DOHH2 (cell line): Measurements from ENCODE around the gene PGPEP1.

Source experiments
- H3F3A ChIP-seq: fragments of 200-600 bp; sonication (generic), shearing (Covaris generic); 2 replicates; pipeline ENCODE4 v1.6.0; 2016; ENCODE audit warnings: antibody characterized with exemption, mild to moderate bottlenecking; ENCODE audit not compliant: control insufficient read depth, insufficient read depth
- H3K27ac ChIP-seq: fragments of 200-600 bp; sonication (generic); 2 replicates; pipeline ENCODE4 v1.5.1; 2014; ENCODE audit warnings: low read depth, mild to moderate bottlenecking, low read length, moderate library complexity
- H3K27me3 ChIP-seq: fragments of 200-600 bp; sonication (generic); 2 replicates; pipeline ENCODE4 v1.6.1; 2014; ENCODE audit warnings: mild to moderate bottlenecking, low read length, mixed read lengths; ENCODE audit not compliant: control insufficient read depth
- H3K36me3 ChIP-seq: fragments of 200-600 bp; sonication (generic); 2 replicates; pipeline ENCODE4 v1.6.1; 2014; ENCODE audit warnings: mild to moderate bottlenecking, low read length, moderate library complexity, mixed read lengths; ENCODE audit not compliant: control insufficient read depth
- H3K4me1 ChIP-seq: fragments of 200-600 bp; sonication (generic); 2 replicates; pipeline ENCODE4 v1.6.1; 2014; ENCODE audit warnings: mild to moderate bottlenecking, low read length, mixed read lengths; ENCODE audit not compliant: control insufficient read depth
- H3K4me2 ChIP-seq: fragments of 200-600 bp; sonication (generic); 2 replicates; pipeline ENCODE4 v1.6.0; 2014; ENCODE audit warnings: mild to moderate bottlenecking, low read length, moderate library complexity
- H3K4me3 ChIP-seq: fragments of 200-600 bp; sonication (generic); 2 replicates; pipeline ENCODE4 v1.5.1; 2014; ENCODE audit warnings: mild to moderate bottlenecking, low read length, mixed read lengths
- H3K79me2 ChIP-seq: fragments of 200-600 bp; sonication (generic); 2 replicates; pipeline ENCODE4 v1.6.1; 2014; ENCODE audit warnings: mild to moderate bottlenecking, low read length, mixed read lengths; ENCODE audit not compliant: control insufficient read depth
- H3K9me2 ChIP-seq: fragments of 200-600 bp; sonication (generic); replicated peaks from 2 replicates; pipeline ENCODE4 v1.6.1; 2014; ENCODE audit warnings: mild to moderate bottlenecking, low read length, mixed read lengths; ENCODE audit not compliant: control insufficient read depth
- H3K9me3 ChIP-seq: fragments of 200-600 bp; sonication (generic); 2 replicates; pipeline ENCODE4 v1.6.1; 2014; ENCODE audit warnings: antibody characterized with exemption, low read length, mixed read lengths; ENCODE audit not compliant: control insufficient read depth, insufficient read depth
- H4K20me1 ChIP-seq: fragments of 200-600 bp; sonication (generic); 2 replicates; pipeline ENCODE4 v1.6.0; 2014; ENCODE audit warnings: low read depth, mild to moderate bottlenecking, antibody characterized with exemption, low read length, moderate library complexity; ENCODE audit not compliant: control insufficient read depth, insufficient read depth
- EZH2phosphoT487 ChIP-seq: fragments of 200-600 bp; sonication (generic); IDR thresholded peaks from 2 replicates; pipeline ENCODE4 v1.6.1; 2017; ENCODE audit warnings: borderline replicate concordance, mild to moderate bottlenecking, antibody characterized with exemption, low read length, moderate library complexity, mixed read lengths
- TF ChIP-seq, protein P1 (sequence below): fragments of 200-600 bp; sonication (generic); IDR thresholded peaks from one replicate; pipeline ENCODE4 v1.5.1; 2014; ENCODE audit warnings: antibody characterized with exemption, mild to moderate bottlenecking, low read depth, low read length; ENCODE audit not compliant: poor library complexity, severe bottlenecking

The PGPEP1 gene

GRCh38 chr19:18364826-18365528, 24.6 kb downstream of the PGPEP1 start:
- Histone ChIP-seq H3F3A (no peaks in the 10 kb centered on the region), H3K4me2 (peak overlapping the region; percentile 51), H3K79me2 (no peaks in the 10 kb centered on the region), H4K20me1 (no peaks in the 10 kb centered on the region), H3K4me1 (peaks cover 14% of the 10 kb centered on the region), H3K4me3 (0 out of 2 replicates have a peak overlapping the region, but pooled peaks have one; percentile 8), H3K9me2 (no peaks in the 10 kb centered on the region), H3K9me3 (no peaks in the 10 kb centered on the region), H3K27ac (no peak overlapping the region; the same call in 1 of the 2 replicates), H3K27me3 (no peaks in the 10 kb centered on the region), H3K36me3 (no peaks in the 10 kb centered on the region)
- TF ChIP-seq EZH2phosphoT487, result no peak
- TF ChIP-seq, protein P1, sequence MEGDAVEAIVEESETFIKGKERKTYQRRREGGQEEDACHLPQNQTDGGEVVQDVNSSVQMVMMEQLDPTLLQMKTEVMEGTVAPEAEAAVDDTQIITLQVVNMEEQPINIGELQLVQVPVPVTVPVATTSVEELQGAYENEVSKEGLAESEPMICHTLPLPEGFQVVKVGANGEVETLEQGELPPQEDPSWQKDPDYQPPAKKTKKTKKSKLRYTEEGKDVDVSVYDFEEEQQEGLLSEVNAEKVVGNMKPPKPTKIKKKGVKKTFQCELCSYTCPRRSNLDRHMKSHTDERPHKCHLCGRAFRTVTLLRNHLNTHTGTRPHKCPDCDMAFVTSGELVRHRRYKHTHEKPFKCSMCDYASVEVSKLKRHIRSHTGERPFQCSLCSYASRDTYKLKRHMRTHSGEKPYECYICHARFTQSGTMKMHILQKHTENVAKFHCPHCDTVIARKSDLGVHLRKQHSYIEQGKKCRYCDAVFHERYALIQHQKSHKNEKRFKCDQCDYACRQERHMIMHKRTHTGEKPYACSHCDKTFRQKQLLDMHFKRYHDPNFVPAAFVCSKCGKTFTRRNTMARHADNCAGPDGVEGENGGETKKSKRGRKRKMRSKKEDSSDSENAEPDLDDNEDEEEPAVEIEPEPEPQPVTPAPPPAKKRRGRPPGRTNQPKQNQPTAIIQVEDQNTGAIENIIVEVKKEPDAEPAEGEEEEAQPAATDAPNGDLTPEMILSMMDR, result no peak

DNA sequence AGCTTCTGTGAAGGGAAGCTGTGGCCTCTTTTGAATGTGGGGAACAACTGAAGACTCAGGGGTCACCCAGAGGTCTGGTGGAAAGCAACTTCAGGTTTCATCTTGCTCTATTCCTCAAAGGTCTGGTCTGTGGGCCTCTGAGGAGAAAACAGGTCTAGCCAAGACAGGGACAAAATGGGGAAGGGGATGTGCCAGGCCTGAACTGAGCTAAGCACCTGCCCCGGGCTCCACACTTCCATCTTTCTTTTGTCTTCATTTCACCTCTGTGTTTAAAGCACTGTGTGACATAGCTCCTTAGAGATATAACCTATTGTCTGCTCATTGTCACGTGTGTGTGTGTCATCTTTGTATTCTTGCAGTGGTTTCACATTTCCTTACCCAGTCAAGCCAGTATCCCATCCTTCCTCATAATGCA, 25.6 kb downstream of the PGPEP1 start:
- H3K27ac ChIP-seq, result no peak overlapping the region
- no peaks in the 10 kb centered on the region for H3F3A ChIP-seq
- H3K79me2 ChIP-seq, result no peaks in the 10 kb centered on the region
- no peaks in the 10 kb centered on the region for H3K27me3 ChIP-seq
- TF ChIP-seq, protein P1, result no peak
- no peak for TF ChIP-seq EZH2phosphoT487
- H4K20me1 ChIP-seq, result no peaks in the 10 kb centered on the region
- H3K4me1 ChIP-seq, result peaks cover 14% of the 10 kb centered on the region
- no peak overlapping the region for H3K4me2 ChIP-seq
- no peaks in the 10 kb centered on the region for H3K9me2 ChIP-seq
- no peaks in the 10 kb centered on the region for H3K9me3 ChIP-seq
- H3K36me3 ChIP-seq, result no peaks in the 10 kb centered on the region
- no peak overlapping the region for H3K4me3 ChIP-seq

GRCh38 chr19:18368504-18369222, 28.3 kb downstream of the PGPEP1 start:
- no peaks in the 10 kb centered on the region for H3K27me3 ChIP-seq
- no peak overlapping the region for H3K4me2 ChIP-seq
- no peaks in the 10 kb centered on the region for H3F3A ChIP-seq
- H3K36me3 ChIP-seq, result no peaks in the 10 kb centered on the region
- no peaks in the 10 kb centered on the region for H3K9me2 ChIP-seq
- no peaks in the 10 kb centered on the region for H4K20me1 ChIP-seq
- no peaks in the 10 kb centered on the region for H3K79me2 ChIP-seq
- H3K4me1 ChIP-seq, result peaks cover 17% of the 10 kb centered on the region
- H3K9me3 ChIP-seq, result no peaks in the 10 kb centered on the region
- TF ChIP-seq EZH2phosphoT487, result no peak
- TF ChIP-seq, protein P1, result no peak
- no peak overlapping the region for H3K27ac ChIP-seq
- no peak overlapping the region for H3K4me3 ChIP-seq
